Vagina (tissue), 2 donors: Measurements from ENCODE around the gene ASPA. TPM values are rescaled to one million over a fixed set of nuclear protein-coding genes. Genes with fewer than 3 reads are reported as not detected.
"Not testable (repeated sequence)": the region's sequence is repeated elsewhere in the genome, so short reads cannot be mapped to it uniquely, and the experiment has no call there.

ENCODE experiments used
- DNase-seq, 2 donors: peaks; one replicate each; pipeline ENCODE4 v3.0.0-alpha.2; 2017; ENCODE audit errors: extremely low spot score in 2 of 2
- H3K27ac ChIP-seq: fragments of 200-600 bp; sonication (generic); one replicate; pipeline ENCODE4 v1.5.1; 2019
- H3K27me3 ChIP-seq: fragments of 200-600 bp; sonication (generic); one replicate; pipeline ENCODE4 v1.5.1; 2019
- H3K36me3 ChIP-seq, 2 donors: fragments of 200-600 bp; sonication (generic); one replicate each; pipeline ENCODE4 v1.5.1; 2017 to 2019
- H3K4me1 ChIP-seq: fragments of 200-600 bp; sonication (generic); one replicate; pipeline ENCODE4 v1.5.1; 2019
- H3K4me3 ChIP-seq, 2 donors: fragments of 200-600 bp; sonication (generic); 1 replicate in 1 of 2; 2 replicates in 1 of 2; pipeline ENCODE4 v1.5.1; 2016 to 2019
- H3K9me3 ChIP-seq: fragments of 200-600 bp; sonication (generic); one replicate; pipeline ENCODE4 v1.5.1; 2019
- POLR2A ChIP-seq, 2 donors: fragments of 450-650 bp; IDR thresholded peaks; one replicate each; pipeline ENCODE4 v1.6.1; 2017; ENCODE audit warnings: antibody characterized with exemption in 2 of 2, mild to moderate bottlenecking in 2 of 2, moderate library complexity in 2 of 2
- POLR2AphosphoS5 ChIP-seq, 2 donors: sonication (generic); formaldehyde crosslinking; IDR thresholded peaks; one replicate each; pipeline ENCODE4 v1.9.0; 2017; ENCODE audit warnings: antibody characterized with exemption in 2 of 2, mild to moderate bottlenecking in 2 of 2, low read depth in 1 of 2; ENCODE audit not compliant: insufficient read depth in 1 of 2
- intact Hi-C: fragments of 100-400 bp; cut with DNase I; formaldehyde crosslinking; loops from one replicate; pipeline ENCODE4 v1.15.1; 2023
- total RNA-seq: library from RNA; depleted of rRNA; stranded (reverse); fragments of >200 nt; gene quantifications from one replicate; pipeline ENCODE4 v1.2.3, GENCODE V29; 2016
- TF ChIP-seq, protein P1 (sequence below), 3 experiments: fragments of 450-650 bp in 2 of 3; fragments of 200-600 bp in 1 of 3; sonication (generic) in 1 of 3; IDR thresholded peaks; one replicate each; pipeline ENCODE4 v1.5.1; 2017 to 2019; ENCODE audit warnings: antibody characterized with exemption in 3 of 3, mild to moderate bottlenecking in 2 of 3, moderate library complexity in 2 of 3

Gene ASPA
- 2.2 TPM for total RNA-seq

DNA sequence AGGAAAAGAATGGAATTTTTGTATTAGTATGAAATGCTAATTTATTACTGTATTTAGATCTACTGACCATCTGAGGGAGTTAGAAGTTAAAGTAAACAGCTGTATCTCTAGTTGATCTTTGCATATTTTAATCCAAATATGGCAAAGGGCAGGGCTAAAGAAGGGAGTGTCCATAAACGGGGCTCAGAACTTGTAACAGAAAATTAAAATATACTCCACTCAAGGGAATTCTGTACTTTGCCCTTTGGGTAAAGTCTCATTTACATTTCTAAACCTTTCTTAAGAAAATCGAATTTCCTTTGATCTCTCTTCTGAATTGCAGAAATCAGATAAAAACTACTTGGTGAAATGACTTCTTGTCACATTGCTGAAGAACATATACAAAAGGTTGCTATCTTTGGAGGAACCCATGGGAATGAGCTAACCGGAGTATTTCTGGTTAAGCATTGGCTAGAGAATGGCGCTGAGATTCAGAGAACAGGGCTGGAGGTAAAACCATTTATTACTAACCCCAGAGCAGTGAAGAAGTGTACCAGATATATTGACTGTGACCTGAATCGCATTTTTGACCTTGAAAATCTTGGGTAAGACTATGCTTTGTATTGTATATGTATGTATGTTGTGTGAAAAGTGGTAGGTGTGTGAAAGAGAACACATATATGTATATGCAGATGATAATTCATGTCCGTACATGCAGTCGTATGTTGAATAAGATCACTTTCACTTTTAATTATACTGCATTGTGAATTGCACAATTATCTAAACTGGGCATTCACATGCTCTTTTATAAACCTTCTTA, at the start of gene ASPA:
Gene ASPA, plus strand, starts transcription at position 186 of the 799 bp plus-strand sequence. Its CDS starts 163 bp downstream, at position 349.
- no peaks in the 10 kb centered on the region for H3K27me3 ChIP-seq
- peak within 1 kb of the TSS; percentile 35 to 41 for H3K4me3 ChIP-seq
- intact Hi-C loops: no loop called here
- peaks cover 28% of the 10 kb centered on the region for H3K4me1 ChIP-seq
- no peaks in the 10 kb centered on the region for H3K9me3 ChIP-seq
- TF ChIP-seq, protein P1, sequence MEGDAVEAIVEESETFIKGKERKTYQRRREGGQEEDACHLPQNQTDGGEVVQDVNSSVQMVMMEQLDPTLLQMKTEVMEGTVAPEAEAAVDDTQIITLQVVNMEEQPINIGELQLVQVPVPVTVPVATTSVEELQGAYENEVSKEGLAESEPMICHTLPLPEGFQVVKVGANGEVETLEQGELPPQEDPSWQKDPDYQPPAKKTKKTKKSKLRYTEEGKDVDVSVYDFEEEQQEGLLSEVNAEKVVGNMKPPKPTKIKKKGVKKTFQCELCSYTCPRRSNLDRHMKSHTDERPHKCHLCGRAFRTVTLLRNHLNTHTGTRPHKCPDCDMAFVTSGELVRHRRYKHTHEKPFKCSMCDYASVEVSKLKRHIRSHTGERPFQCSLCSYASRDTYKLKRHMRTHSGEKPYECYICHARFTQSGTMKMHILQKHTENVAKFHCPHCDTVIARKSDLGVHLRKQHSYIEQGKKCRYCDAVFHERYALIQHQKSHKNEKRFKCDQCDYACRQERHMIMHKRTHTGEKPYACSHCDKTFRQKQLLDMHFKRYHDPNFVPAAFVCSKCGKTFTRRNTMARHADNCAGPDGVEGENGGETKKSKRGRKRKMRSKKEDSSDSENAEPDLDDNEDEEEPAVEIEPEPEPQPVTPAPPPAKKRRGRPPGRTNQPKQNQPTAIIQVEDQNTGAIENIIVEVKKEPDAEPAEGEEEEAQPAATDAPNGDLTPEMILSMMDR (IDR thresholded peaks at IDR 0.05): no peak
- TF ChIP-seq POLR2A (IDR thresholded peaks at IDR 0.05): no peak
- no peak for TF ChIP-seq POLR2AphosphoS5 (IDR thresholded peaks at IDR 0.05; ENCODE audit: insufficient read depth in 1 of 2, low read depth in 1 of 2)
- H3K27ac ChIP-seq: peak within 1 kb of the TSS; percentile 63
- H3K36me3 ChIP-seq: no peaks in the 10 kb centered on the region
- no peak for DNase-seq

DNA sequence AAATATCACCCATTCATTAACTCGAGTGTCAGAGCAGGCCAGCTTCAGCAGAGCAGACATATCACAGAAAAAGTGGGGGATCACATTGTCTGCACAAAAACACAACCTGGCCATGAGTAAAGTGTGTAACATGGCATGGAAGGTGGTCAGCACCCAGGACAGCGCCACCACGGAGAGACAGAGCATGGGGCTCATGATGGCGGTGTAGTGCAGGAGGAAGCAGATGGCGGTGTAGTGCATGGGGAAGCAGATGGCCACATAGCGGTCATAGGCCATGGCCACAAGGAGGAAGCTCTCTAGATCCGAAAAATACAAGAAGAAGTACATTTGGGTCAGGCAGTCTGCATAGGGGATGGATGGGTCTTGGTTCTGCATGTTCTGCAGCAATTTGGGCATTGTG, 42.6 kb upstream of the ASPA start:
- DNase-seq, H3K27me3 ChIP-seq, H3K9me3 ChIP-seq, H3K27ac ChIP-seq, H3K4me1 ChIP-seq, H3K36me3 ChIP-seq, H3K4me3 ChIP-seq, intact Hi-C loops: not testable (repeated sequence)

DNA sequence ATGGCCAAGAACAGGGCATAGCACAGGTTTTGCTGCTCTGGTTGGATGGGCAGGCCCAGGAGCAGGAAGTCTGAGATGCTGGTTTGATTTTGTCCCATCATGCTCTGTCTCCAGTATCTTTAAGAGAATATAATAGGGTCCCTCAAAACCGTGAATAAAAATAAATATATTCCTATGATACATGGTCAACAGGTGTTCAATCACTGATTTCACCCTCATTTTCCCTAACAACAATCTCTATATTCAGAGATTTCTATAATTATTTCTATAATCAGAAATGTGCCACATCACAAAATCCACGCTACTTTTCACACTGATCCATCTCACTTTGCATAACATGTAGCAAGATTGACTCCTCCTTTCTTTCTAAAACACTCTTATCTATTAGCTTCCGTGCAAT, 42.1 kb upstream of the ASPA start, which contains the start of gene OR1E2:
Gene OR1E2, minus strand, starts transcription at position 101 of the 400 bp plus-strand sequence. Its CDS starts 0 bp downstream, at position 101.
- TF ChIP-seq, protein P1 (IDR thresholded peaks at IDR 0.05): no peak
- TF ChIP-seq POLR2A (IDR thresholded peaks at IDR 0.05): no peak
- TF ChIP-seq POLR2AphosphoS5 (IDR thresholded peaks at IDR 0.05; ENCODE audit: insufficient read depth in 1 of 2, low read depth in 1 of 2): no peak
- intact Hi-C loops: no loop called here
- Histone ChIP-seq H3K4me1 (no peaks in the 10 kb centered on the region), H3K4me3 (no peak within 1 kb of the TSS), H3K9me3 (no peaks in the 10 kb centered on the region), H3K27me3 (no peaks in the 10 kb centered on the region), H3K36me3 (no peaks in the 10 kb centered on the region), H3K27ac (no peak within 1 kb of the TSS)
- no peak for DNase-seq

DNA sequence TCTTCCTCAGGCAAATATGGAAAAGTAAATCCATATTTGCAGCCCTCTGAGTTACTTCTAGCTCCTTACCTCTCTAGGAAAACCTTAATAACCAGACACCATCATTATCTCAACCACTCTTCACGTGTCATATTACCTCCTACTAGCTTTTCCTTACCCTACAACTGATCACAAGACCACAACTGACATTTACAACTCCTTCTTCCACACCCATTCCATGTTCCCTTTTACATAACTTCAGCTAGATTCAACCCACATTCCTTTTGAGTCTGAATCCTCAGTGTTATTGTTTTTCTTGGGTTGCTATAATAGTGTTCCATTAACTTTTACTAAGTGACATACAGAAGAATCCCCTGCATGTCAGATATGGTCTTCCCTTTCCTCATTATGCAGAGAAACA, 37.4 kb upstream of the ASPA start:
- Histone ChIP-seq H3K36me3 (no peaks in the 10 kb centered on the region), H3K27ac (no peak overlapping the region)

DNA sequence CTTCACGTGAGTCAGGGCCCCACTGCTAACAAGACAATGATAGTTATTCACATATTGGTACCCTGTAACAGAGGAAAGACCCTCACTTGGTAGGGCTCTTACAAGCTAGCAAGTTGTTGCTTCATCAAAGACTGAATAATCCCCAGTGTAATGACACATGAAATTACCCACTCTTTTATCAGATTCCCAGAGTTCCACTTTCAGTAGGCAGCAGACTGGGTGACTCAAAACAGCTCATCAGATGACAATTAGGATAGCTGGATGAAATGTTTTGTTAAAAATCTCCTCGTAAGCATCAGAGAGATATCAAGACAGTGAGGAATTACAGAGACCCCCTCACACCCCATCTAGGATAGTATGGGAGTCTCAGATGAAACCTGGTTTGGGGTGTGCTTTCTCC, 35.3 kb upstream of the ASPA start:
- H3K4me3 ChIP-seq: no peak overlapping the region
- intact Hi-C loops: no loop called here
- no peaks in the 10 kb centered on the region for H3K9me3 ChIP-seq
- H3K27me3 ChIP-seq: no peaks in the 10 kb centered on the region
- no peaks in the 10 kb centered on the region for H3K4me1 ChIP-seq
- no peaks in the 10 kb centered on the region for H3K36me3 ChIP-seq
- TF ChIP-seq, protein P1 (IDR thresholded peaks at IDR 0.05): no peak
- TF ChIP-seq POLR2AphosphoS5 (IDR thresholded peaks at IDR 0.05; ENCODE audit: insufficient read depth in 1 of 2, low read depth in 1 of 2) (no peak), POLR2A (IDR thresholded peaks at IDR 0.05) (no peak)
- no peak overlapping the region for H3K27ac ChIP-seq
- no peak for DNase-seq

More for the DNA sequence above, 37.4 kb upstream of the ASPA start:
- no peaks in the 10 kb centered on the region for H3K4me1 ChIP-seq
- intact Hi-C loops: no loop called here
- no peaks in the 10 kb centered on the region for H3K9me3 ChIP-seq
- no peak for TF ChIP-seq POLR2AphosphoS5 (IDR thresholded peaks at IDR 0.05; ENCODE audit: insufficient read depth in 1 of 2, low read depth in 1 of 2)
- TF ChIP-seq, protein P1 (IDR thresholded peaks at IDR 0.05): no peak
- TF ChIP-seq POLR2A (IDR thresholded peaks at IDR 0.05): no peak
- no peaks in the 10 kb centered on the region for H3K27me3 ChIP-seq
- no peak overlapping the region for H3K4me3 ChIP-seq
- no peak for DNase-seq
